ENCODE results near the gene IFT122.

Gene IFT122

GRCh38 chr3:129559565-129560079, 119.6 kb downstream of the IFT122 start:
- DNase-seq: no peak

GRCh38 chr3:129560269-129560787, 120.3 kb downstream of the IFT122 start:
- peak; percentile 63 for DNase-seq

- peak; percentile 62 for DNase-seq
Observed at GRCh38 chr3:129560911-129561594, 121.0 kb downstream of the IFT122 start.

GRCh38 chr3:129561619-129562248, 121.7 kb downstream of the IFT122 start:
- no peak for DNase-seq

GRCh38 chr3:129562803-129563202, 122.8 kb downstream of the IFT122 start:
- DNase-seq: no peak

GRCh38 chr3:129563332-129563731, 123.3 kb downstream of the IFT122 start:
- DNase-seq: no peak

- no peak for DNase-seq
Observed at GRCh38 chr3:129563850-129564535, 124.0 kb downstream of the IFT122 start.

GRCh38 chr3:129564981-129565644, 125.1 kb downstream of the IFT122 start:
- DNase-seq: no peak

GRCh38 chr3:129565902-129566301, 125.9 kb downstream of the IFT122 start:
- no peak for DNase-seq

GRCh38 chr3:129567176-129567705, 127.2 kb downstream of the IFT122 start:
- DNase-seq: no peak

- DNase-seq: no peak
Observed at GRCh38 chr3:129567939-129568338, 127.9 kb downstream of the IFT122 start.

- no peak for DNase-seq
Observed at GRCh38 chr3:129569856-129570255, 129.8 kb downstream of the IFT122 start.

Measured in fibroblast of skin of right quadriceps (primary cell).